SK-N-SH (cell line): ENCODE data around the gene BSN. TPM values are rescaled to one million over a fixed set of nuclear protein-coding genes. Genes with fewer than 3 reads are reported as not detected.

Source experiments
- CTCF ChIA-PET: fragments of 300-600, 350-600 bp; formaldehyde crosslinking; extraction: SDS; loops from one replicate; lab custom pipeline; 2021; lab: Yijun Ruan, JAX
- POLR2A ChIA-PET: fragments of 350-600 bp; sonication (Branson Sonifier 250); formaldehyde crosslinking; extraction: SDS; loops from one replicate; lab custom pipeline; 2020; ENCODE audit warnings: antibody characterized with exemption, inconsistent platforms; lab: Yijun Ruan, JAX
- DNase-seq: peaks from one replicate; pipeline ENCODE4 v3.0.0; 2012
- H2AFZ ChIP-seq: fragments of 200-600 bp; sonication (generic); 2 replicates; pipeline ENCODE4 v1.8.1; 2016; ENCODE audit warnings: antibody characterized with exemption, mild to moderate bottlenecking, low read depth
- H3F3A ChIP-seq: fragments of 200-600 bp; sonication (generic); replicated peaks from 2 replicates; pipeline ENCODE3; 2016; ENCODE audit warnings: antibody characterized with exemption, mild to moderate bottlenecking; ENCODE audit not compliant: insufficient read depth
- H3K27ac ChIP-seq, 2 experiments: fragments of 200-500 bp in 1 of 2; fragments of 200-600 bp in 1 of 2; sonication (Bioruptor generic) in 1 of 2; sonication (generic), shearing (Covaris generic) in 1 of 2; 2 replicates each; pipeline versions ENCODE4 v1.5.1 to v1.6.1; 2014 to 2016; ENCODE audit warnings: low read depth in 2 of 2, inconsistent platforms in 1 of 2, low read length in 1 of 2, mild to moderate bottlenecking in 1 of 2, mixed read lengths in 1 of 2
- H3K27me3 ChIP-seq: fragments of 200-600 bp; sonication (generic), shearing (Covaris generic); 2 replicates; pipeline ENCODE4 v1.6.1; 2016; ENCODE audit warnings: mixed run types; ENCODE audit not compliant: insufficient read depth
- H3K36me3 ChIP-seq, 2 experiments: fragments of 200-500 bp in 1 of 2; fragments of 200-600 bp in 1 of 2; sonication (Bioruptor generic) in 1 of 2; sonication (generic) in 1 of 2; replicated peaks in 1 of 2; 2 replicates each; pipeline versions ENCODE3 to v1.5.1; 2014 to 2016; ENCODE audit warnings: low read length in 1 of 2, mild to moderate bottlenecking in 1 of 2; ENCODE audit not compliant: insufficient read depth in 2 of 2, control insufficient read depth in 1 of 2
- H3K4me1 ChIP-seq, 2 experiments: fragments of 200-500 bp in 1 of 2; fragments of 200-600 bp in 1 of 2; sonication (Bioruptor generic) in 1 of 2; sonication (generic), shearing (Covaris generic) in 1 of 2; 2 replicates each; pipeline versions ENCODE4 v1.5.1 to v1.6.1; 2014 to 2016; ENCODE audit warnings: low read depth in 1 of 2, low read length in 1 of 2, mixed run types in 1 of 2; ENCODE audit not compliant: insufficient read depth in 2 of 2, control insufficient read depth in 1 of 2
- H3K4me2 ChIP-seq: fragments of 200-600 bp; sonication (generic), shearing (Covaris generic); 2 replicates; pipeline ENCODE4 v1.6.1; 2017; ENCODE audit warnings: mixed run types
- H3K4me3 ChIP-seq, 2 experiments: fragments of 200-500 bp in 1 of 2; fragments of 200-600 bp in 1 of 2; sonication (Bioruptor generic) in 1 of 2; sonication (generic), shearing (Covaris generic) in 1 of 2; 2 replicates each; pipeline versions ENCODE4 v1.5.1 to v1.8.1; 2014 to 2016; ENCODE audit warnings: low read depth in 2 of 2, inconsistent platforms in 1 of 2, low read length in 1 of 2, mild to moderate bottlenecking in 1 of 2, mixed read lengths in 1 of 2, moderate library complexity in 1 of 2
- H3K79me2 ChIP-seq: fragments of 200-600 bp; sonication (generic); 2 replicates; pipeline ENCODE4 v1.8.1; 2017; ENCODE audit warnings: mild to moderate bottlenecking; ENCODE audit not compliant: insufficient read depth
- H3K9ac ChIP-seq: fragments of 200-600 bp; sonication (generic); 2 replicates; pipeline ENCODE4 v1.6.1; 2017; ENCODE audit warnings: mixed run types
- H3K9me2 ChIP-seq: fragments of 200-600 bp; sonication (generic); 2 replicates; pipeline ENCODE4 v1.6.1; 2017; ENCODE audit warnings: mixed run types
- H3K9me3 ChIP-seq: fragments of 200-600 bp; sonication (generic); 2 replicates; pipeline ENCODE4 v1.6.1; 2017; ENCODE audit warnings: mixed run types, mild to moderate bottlenecking, moderate library complexity
- H4K20me1 ChIP-seq: fragments of 200-600 bp; sonication (generic); 2 replicates; pipeline ENCODE4 v1.6.1; 2017; ENCODE audit warnings: mild to moderate bottlenecking, mixed run types; ENCODE audit not compliant: insufficient read depth
- SMC3 ChIP-seq: IDR thresholded peaks from 2 replicates; pipeline ENCODE4 v1.6.1; 2012; ENCODE audit warnings: low read depth, low read length, improper control_type of control experiment
- USF1 ChIP-seq: IDR thresholded peaks from 2 replicates; pipeline ENCODE4 v1.4.0; 2012; ENCODE audit warnings: low read depth, borderline replicate concordance
- ZBTB33 ChIP-seq: IDR thresholded peaks from 2 replicates; pipeline ENCODE4 v1.4.0; 2012; ENCODE audit warnings: low read depth, borderline replicate concordance
- WGBS: methylation state at CpG from one replicate; pipeline ENCODE4 v1.1.6; 2017; ENCODE audit warnings: low lambda C conversion rate; 5-methylcytosine and 5-hydroxymethylcytosine counted together
- polyA plus RNA-seq, 3 experiments: library from polyadenylated mRNA; depleted of rRNA; stranded (reverse); fragments of >200 nt; gene quantifications; 2 replicates each; pipeline ENCODE4 v1.2.3, GENCODE V29; 2012
- TF ChIP-seq, protein P1 (sequence below): fragments of 200-600 bp; sonication (generic); IDR thresholded peaks from 2 replicates; pipeline ENCODE4 v1.6.1; 2017; ENCODE audit warnings: antibody characterized with exemption, mild to moderate bottlenecking, moderate library complexity

BSN gene
- polyA plus RNA-seq, 1 of the 3 experiments (the other 2 are of a cell fraction), result 0.07 TPM

DNA sequence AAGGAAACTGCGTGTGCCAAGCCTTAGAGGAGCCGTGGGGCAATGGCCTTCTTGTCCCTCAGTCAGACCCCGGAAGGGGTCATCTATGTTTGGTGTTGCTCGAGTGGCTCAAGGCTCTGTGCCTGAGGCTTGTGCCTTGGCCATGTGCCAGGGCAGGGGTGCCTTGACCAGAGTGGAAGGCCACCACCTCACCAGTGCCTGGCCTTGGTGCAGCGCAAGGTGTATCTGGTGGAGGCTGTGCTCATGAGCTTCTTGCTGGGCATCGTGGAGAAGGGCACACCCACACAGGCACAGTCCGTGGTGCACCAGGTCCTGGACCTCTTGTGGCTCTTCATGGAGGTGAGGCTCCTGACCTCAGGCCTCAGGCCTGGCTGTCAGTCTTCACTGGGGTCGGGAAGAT is 145.7 kb downstream of the BSN start:
- Histone ChIP-seq H3K4me3 (no peak overlapping the region), H3K4me2 (no peak overlapping the region), H3K4me1 (no peaks in the 10 kb centered on the region), H3K9me3 (no peaks in the 10 kb centered on the region), H3K9me2 (no peaks in the 10 kb centered on the region), H4K20me1 (no peaks in the 10 kb centered on the region), H2AFZ (no peak overlapping the region), H3K9ac (no peak overlapping the region), H3K27me3 (no peaks in the 10 kb centered on the region), H3K79me2 (no peaks in the 10 kb centered on the region), H3K27ac (no peak overlapping the region), H3F3A (no peaks in the 10 kb centered on the region), H3K36me3 (peaks cover 0 to 38% of the 10 kb centered on the region in 2 experiments)
- DNase-seq, result no peak
- ChIA-PET POLR2A (no interaction called here), CTCF (interaction anchor here (1.4 to 8.1 kb wide), 3 partner anchors 11 to 160 kb away, joined by 3 to 76 read pairs (median 19); partner anchors contain the start of gene AMIGO3)
- TF ChIP-seq SMC3 (no peak), USF1 (no peak)
- 78% methylated on average over 4 of the region's 8 CpGs for WGBS

GRCh38 chr3:49700453-49701128 is 146.3 kb downstream of the BSN start:
- H2AFZ ChIP-seq, result no peak overlapping the region
- no peaks in the 10 kb centered on the region for H3K27me3 ChIP-seq
- no peak overlapping the region for H3K4me2 ChIP-seq
- no peaks in the 10 kb centered on the region for H4K20me1 ChIP-seq
- ChIA-PET POLR2A (interaction anchor here (0.9 kb wide), 1 partner anchor 18 kb away, joined by 3 read pairs; no protein-coding TSS in a partner anchor), CTCF (interaction anchor here (0.7 to 8.1 kb wide), 15 partner anchors 9 to 401 kb away, joined by 3 to 76 read pairs (median 6); partner anchors contain the start of genes AMIGO3 and GMPPB)
- H3K79me2 ChIP-seq, result no peaks in the 10 kb centered on the region
- no peak for DNase-seq
- H3K9me2 ChIP-seq, result no peaks in the 10 kb centered on the region
- no peak for TF ChIP-seq ZBTB33
- TF ChIP-seq, protein P1, sequence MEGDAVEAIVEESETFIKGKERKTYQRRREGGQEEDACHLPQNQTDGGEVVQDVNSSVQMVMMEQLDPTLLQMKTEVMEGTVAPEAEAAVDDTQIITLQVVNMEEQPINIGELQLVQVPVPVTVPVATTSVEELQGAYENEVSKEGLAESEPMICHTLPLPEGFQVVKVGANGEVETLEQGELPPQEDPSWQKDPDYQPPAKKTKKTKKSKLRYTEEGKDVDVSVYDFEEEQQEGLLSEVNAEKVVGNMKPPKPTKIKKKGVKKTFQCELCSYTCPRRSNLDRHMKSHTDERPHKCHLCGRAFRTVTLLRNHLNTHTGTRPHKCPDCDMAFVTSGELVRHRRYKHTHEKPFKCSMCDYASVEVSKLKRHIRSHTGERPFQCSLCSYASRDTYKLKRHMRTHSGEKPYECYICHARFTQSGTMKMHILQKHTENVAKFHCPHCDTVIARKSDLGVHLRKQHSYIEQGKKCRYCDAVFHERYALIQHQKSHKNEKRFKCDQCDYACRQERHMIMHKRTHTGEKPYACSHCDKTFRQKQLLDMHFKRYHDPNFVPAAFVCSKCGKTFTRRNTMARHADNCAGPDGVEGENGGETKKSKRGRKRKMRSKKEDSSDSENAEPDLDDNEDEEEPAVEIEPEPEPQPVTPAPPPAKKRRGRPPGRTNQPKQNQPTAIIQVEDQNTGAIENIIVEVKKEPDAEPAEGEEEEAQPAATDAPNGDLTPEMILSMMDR, result peak; percentile 34
- no peak overlapping the region for H3K27ac ChIP-seq
- H3K9ac ChIP-seq, result no peak overlapping the region
- H3K36me3 ChIP-seq, result peaks cover 0 to 38% of the 10 kb centered on the region in 2 experiments
- no peaks in the 10 kb centered on the region for H3K4me1 ChIP-seq
- H3K4me3 ChIP-seq, result no peak overlapping the region
- H3F3A ChIP-seq, result no peaks in the 10 kb centered on the region
- no peaks in the 10 kb centered on the region for H3K9me3 ChIP-seq
- 73% methylated on average over 13 of the region's 13 CpGs for WGBS
